OCI-LY7 (cell line): ENCODE data around the gene BRD1. TPM values are rescaled to one million over a fixed set of nuclear protein-coding genes. Genes with fewer than 3 reads are reported as not detected.
"Not testable (repeated sequence)": the region's sequence is repeated elsewhere in the genome, so short reads cannot be mapped to it uniquely, and the experiment has no call there.

Source experiments
- BruUV-seq: library from RNA; stranded (reverse); fragments of 400-500 nt; replicated peaks from 2 replicates; lab custom pipeline; 2021; lab: Mats Ljungman, UMichigan
- CTCF ChIA-PET: fragments of 300-600 bp; sonication (Branson Sonifier 250); formaldehyde crosslinking; loops from one replicate; lab custom pipeline; 2022; ENCODE audit warnings: antibody characterized with exemption; ENCODE audit not compliant: unreplicated experiment; lab: Charles Lee
- POLR2A ChIA-PET: fragments of 300-600 bp; sonication (Branson Sonifier 250); formaldehyde crosslinking; loops from one replicate; lab custom pipeline; 2022; ENCODE audit warnings: antibody characterized with exemption; lab: Charles Lee
- DNase-seq: peaks from one replicate; pipeline ENCODE4 v3.0.0-alpha.2; 2015; ENCODE audit warnings: low spot score
- H2AFZ ChIP-seq: fragments of 200-600 bp; sonication (generic), shearing (Covaris generic); 2 replicates; pipeline ENCODE4 v1.6.1; 2014; ENCODE audit warnings: mild to moderate bottlenecking, antibody characterized with exemption, low read length, moderate library complexity
- H3K27ac ChIP-seq: fragments of 200-600 bp; sonication (generic); 2 replicates; pipeline ENCODE4 v1.5.1; 2014; ENCODE audit warnings: mixed run types, low read depth, mild to moderate bottlenecking, moderate library complexity, low read length, inconsistent platforms; ENCODE audit not compliant: poor library complexity, severe bottlenecking
- H3K36me3 ChIP-seq: fragments of 200-600 bp; sonication (generic); 2 replicates; pipeline ENCODE4 v1.6.1; 2014; ENCODE audit warnings: mild to moderate bottlenecking, antibody characterized with exemption, low read length, moderate library complexity, mixed read lengths; ENCODE audit not compliant: insufficient read depth
- H3K4me1 ChIP-seq: fragments of 200-600 bp; sonication (generic); 2 replicates; pipeline ENCODE4 v1.5.1; 2014; ENCODE audit warnings: mild to moderate bottlenecking, low read length; ENCODE audit not compliant: insufficient read depth, poor library complexity, severe bottlenecking
- H3K4me2 ChIP-seq: fragments of 200-600 bp; sonication (generic); 2 replicates; pipeline ENCODE4 v1.6.1; 2014; ENCODE audit warnings: mild to moderate bottlenecking, low read length
- H3K4me3 ChIP-seq: fragments of 200-600 bp; sonication (generic); 2 replicates; pipeline ENCODE4 v1.5.1; 2014; ENCODE audit warnings: mild to moderate bottlenecking, low read depth, low read length; ENCODE audit not compliant: poor library complexity, severe bottlenecking
- H3K79me2 ChIP-seq: fragments of 200-600 bp; sonication (generic); 2 replicates; pipeline ENCODE4 v1.6.1; 2016; ENCODE audit warnings: low read depth, mild to moderate bottlenecking, low read length, moderate library complexity, mixed read lengths; ENCODE audit not compliant: insufficient read depth
- H3K9me2 ChIP-seq: fragments of 200-600 bp; sonication (generic); 2 replicates; pipeline ENCODE4 v1.6.1; 2016; ENCODE audit warnings: mild to moderate bottlenecking, low read length, mixed read lengths; ENCODE audit not compliant: insufficient read depth
- H3K9me3 ChIP-seq: fragments of 200-600 bp; sonication (generic); 2 replicates; pipeline ENCODE4 v1.6.1; 2014; ENCODE audit warnings: mild to moderate bottlenecking, mixed run types, low read length, mixed read lengths
- H4K20me1 ChIP-seq: fragments of 200-600 bp; sonication (generic); 2 replicates; pipeline ENCODE4 v1.6.1; 2014; ENCODE audit warnings: mild to moderate bottlenecking, antibody characterized with exemption, low read length, moderate library complexity, mixed read lengths; ENCODE audit not compliant: insufficient read depth
- CTCF ChIP-seq: fragments of 200-600 bp; sonication (generic); conservative IDR thresholded peaks from 2 replicates; pipeline ENCODE4 v1.5.1; 2014; ENCODE audit warnings: mild to moderate bottlenecking, antibody characterized with exemption, low read length, moderate library complexity, mixed read lengths
- EZH2phosphoT487 ChIP-seq: fragments of 200-600 bp; sonication (generic); IDR thresholded peaks from 2 replicates; pipeline ENCODE4 v1.6.1; 2018; ENCODE audit warnings: low read depth, borderline replicate concordance, mild to moderate bottlenecking, mixed run types, antibody characterized with exemption, low read length, moderate library complexity, mixed read lengths
- intact Hi-C: fragments of 100-400 bp; cut with micrococcal nuclease; formaldehyde crosslinking; loops from one replicate; pipeline ENCODE4 v1.10.0; 2022; ENCODE audit not compliant: unreplicated experiment
- total RNA-seq, 2 experiments: library from RNA; depleted of rRNA in 1 of 2; stranded (reverse); fragments of >200 nt in 1 of 2; shearing (Covaris generic) in 1 of 2; gene quantifications; 2 replicates each; pipeline ENCODE4 v1.2.3, GENCODE V29; 2014 to 2022

The BRD1 gene
- total RNA-seq, 2 experiments from 2014 or later: 38.1 to 46.6 TPM

DNA sequence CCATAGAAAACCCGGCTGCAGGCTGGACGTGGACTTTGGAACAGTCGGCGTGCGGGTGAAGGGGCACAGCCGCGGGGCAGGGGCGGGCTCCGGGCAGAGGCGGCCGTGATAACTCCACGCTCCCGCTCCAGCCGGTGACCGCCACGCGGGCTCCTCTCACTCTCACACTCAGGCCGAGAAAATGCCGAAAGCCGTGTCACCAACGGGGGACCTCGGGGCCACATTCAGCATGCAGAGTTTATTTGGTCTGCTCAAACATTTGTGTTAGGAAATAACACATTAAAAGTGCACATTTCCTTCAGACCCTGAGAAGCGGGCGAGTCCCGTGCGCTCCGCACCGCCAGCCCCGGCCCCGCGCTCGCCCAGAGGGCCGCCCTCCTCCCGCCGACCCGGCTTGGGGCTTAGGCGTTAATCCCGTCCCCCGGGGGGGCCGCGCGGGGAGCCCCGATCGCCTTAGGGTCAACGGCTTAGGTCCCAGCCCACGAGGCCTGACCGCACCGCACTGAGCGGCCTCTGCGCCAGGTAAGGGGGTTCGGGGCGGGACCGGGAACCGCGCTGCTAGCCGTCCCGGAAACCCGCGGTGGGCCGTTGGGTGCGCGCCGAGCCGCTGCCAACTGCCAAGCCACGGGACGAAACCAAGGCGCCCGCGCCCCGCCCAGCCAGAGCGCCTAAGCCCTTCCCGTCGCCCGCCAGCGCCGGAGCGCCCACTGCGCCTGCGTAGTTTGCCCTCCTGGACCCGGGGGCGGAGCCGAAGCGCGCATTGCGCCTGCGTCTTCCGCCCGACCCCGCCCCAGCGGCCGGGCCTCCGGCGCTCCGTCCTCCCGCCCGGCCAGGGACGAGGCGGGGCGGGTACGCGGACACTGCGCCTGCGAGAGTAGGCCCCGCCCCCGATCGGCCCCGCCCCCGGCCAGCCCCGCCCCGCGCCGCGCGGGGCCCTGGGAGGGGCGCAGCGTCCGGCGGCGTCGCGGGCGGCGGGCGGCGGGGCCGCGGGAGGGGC is 25.5 kb upstream of the BRD1 start, which contains the start of gene ZBED4:
TSS of gene ZBED4 (plus strand) at position 947 of the 997 bp plus-strand sequence. CDS start 29,819 bp downstream, outside the sequence.
- Histone ChIP-seq H3K4me3 (peak within 1 kb of the TSS; percentile 79), H4K20me1 (peaks cover 21% of the 10 kb centered on the region), H3K4me1 (peaks cover 25% of the 10 kb centered on the region), H3K36me3 (peaks cover 10% of the 10 kb centered on the region; the same call in 1 of the 2 replicates), H2AFZ (peak within 1 kb of the TSS; percentile 71), H3K27ac (peak within 1 kb of the TSS; percentile 84), H3K4me2 (peak within 1 kb of the TSS; percentile 84), H3K9me3 (no peaks in the 10 kb centered on the region), H3K9me2 (no peaks in the 10 kb centered on the region), H3K79me2 (peaks cover 25% of the 10 kb centered on the region)
- TF ChIP-seq CTCF (no peak), EZH2phosphoT487 (no peak)
- POLR2A ChIA-PET: no interaction called here
- CTCF ChIA-PET: no interaction called here
- intact Hi-C loops: loop anchor here (2.0 kb wide), 2 partner anchors 26 to 66 kb away; partner anchors contain the start of genes ALG12, BRD1 and CRELD2
- BruUV-seq: TSS peak; percentile 96
- DNase-seq: peak; percentile 99

DNA sequence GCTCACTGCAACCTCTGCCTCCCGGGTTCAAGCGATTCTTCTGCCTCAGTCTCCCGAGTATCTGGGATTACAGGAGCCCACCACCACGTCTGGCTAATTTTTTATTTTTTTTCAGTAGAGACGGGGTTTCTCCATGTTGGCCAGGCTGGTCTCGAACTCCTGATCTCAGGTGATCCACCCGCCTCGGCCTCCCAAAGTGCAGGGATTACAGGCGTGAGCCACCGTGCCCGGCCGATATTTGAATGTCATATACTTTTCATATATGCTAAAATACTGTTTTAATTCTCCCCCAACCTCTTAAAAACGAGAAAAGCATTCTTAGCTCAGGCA is 24.9 kb upstream of the BRD1 start:
- peaks cover 10% of the 10 kb centered on the region; the same call in 1 of the 2 replicates for H3K36me3 ChIP-seq
- DNase-seq, BruUV-seq, H3K9me3 ChIP-seq, CTCF ChIA-PET, POLR2A ChIA-PET, H3K9me2 ChIP-seq: not testable (repeated sequence)
- H3K4me1 ChIP-seq: peaks cover 25% of the 10 kb centered on the region
- H3K4me2 ChIP-seq: peak overlapping the region; percentile 76
- peaks cover 21% of the 10 kb centered on the region for H4K20me1 ChIP-seq
- intact Hi-C loops: loop anchor here (2.0 kb wide), 2 partner anchors 26 to 66 kb away; partner anchors contain the start of genes ALG12, BRD1 and CRELD2
- H3K4me3 ChIP-seq: peak overlapping the region; percentile 79
- H3K79me2 ChIP-seq: peaks cover 23% of the 10 kb centered on the region
- H3K27ac ChIP-seq: peak overlapping the region; percentile 84
- H2AFZ ChIP-seq: peak overlapping the region; percentile 71; the same call in 1 of the 2 replicates

DNA sequence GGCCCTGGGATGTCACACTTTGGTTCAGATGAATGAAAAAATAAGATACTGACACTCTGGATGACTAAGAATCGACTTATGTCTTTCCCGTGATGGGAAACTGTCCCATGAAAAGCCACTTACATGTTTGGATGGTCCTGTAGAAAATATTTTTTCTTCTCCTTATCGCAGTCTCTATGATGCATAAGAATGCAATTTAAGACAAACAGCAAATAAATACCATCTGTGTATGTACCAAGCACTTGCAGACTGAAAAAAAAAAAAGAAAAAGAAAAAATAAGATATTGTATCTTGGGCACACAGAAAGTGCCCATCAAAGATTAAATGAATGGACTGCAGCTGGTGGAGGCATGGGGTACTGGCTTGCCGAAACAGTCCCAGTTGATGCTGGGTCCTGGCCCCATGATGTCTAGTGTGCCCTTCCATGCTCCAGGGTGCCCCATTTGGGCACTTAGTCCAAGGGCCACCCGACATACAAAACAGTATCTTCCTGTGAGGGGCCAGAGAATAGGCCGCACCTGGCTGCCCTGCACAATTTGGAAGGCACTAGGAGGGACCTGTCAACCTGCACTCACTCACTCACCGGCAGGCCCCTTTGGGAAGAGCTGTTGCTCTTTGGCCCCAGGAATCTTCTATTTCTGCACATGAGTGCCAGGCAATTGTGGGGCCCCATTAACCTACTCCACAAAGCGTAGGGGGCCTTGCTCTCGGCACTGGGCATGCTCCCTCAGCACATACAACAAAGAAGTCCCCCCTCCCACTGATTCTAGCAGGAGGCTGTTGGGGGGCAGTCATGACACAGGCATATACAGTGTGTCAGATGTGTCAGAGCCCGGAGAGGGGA is 23.5 kb upstream of the BRD1 start:
- Histone ChIP-seq H3K4me3 (no peak overlapping the region), H3K79me2 (peaks cover 20% of the 10 kb centered on the region), H3K4me2 (no peak overlapping the region), H3K36me3 (peaks cover 4% of the 10 kb centered on the region; the same call in 1 of the 2 replicates), H3K4me1 (peaks cover 25% of the 10 kb centered on the region), H3K9me2 (no peaks in the 10 kb centered on the region), H3K9me3 (no peaks in the 10 kb centered on the region), H2AFZ (no peak overlapping the region), H4K20me1 (peaks cover 17% of the 10 kb centered on the region), H3K27ac (no peak overlapping the region)
- ChIA-PET POLR2A (no interaction called here), CTCF (no interaction called here)
- BruUV-seq: no TSS peak
- DNase-seq: no peak
- TF ChIP-seq EZH2phosphoT487 (no peak), CTCF (no peak)
- intact Hi-C loops: no loop called here
